ENCODE measurements around the gene ANGEL1. TPM values are rescaled to one million over a fixed set of nuclear protein-coding genes. Genes with fewer than 3 reads are reported as not detected.

ANGEL1 gene
- total RNA-seq = 10 to 100 TPM; 10.7 to 15.3 TPM

- Histone ChIP-seq H3K27me3 (no peaks in the 10 kb centered on the region), H3K4me3 (peak within 1 kb of the TSS; percentile 74), H3K36me3 (no peaks in the 10 kb centered on the region), H3K27ac (peak within 1 kb of the TSS; percentile 71), H3K9ac (ENCODE audit: low read depth in 2 of 2, low read length in 2 of 2) (peak within 1 kb of the TSS; percentile 84 to 85), H3K4me1 (no peaks in the 10 kb centered on the region), H3K9me3 (no peaks in the 10 kb centered on the region)
- TF ChIP-seq CTCF (IDR thresholded peaks at IDR 0.05) = no peak
- intact Hi-C loops (cut with DNase I) = no loop called here
- peak; percentile 95 for DNase-seq
Observed at GRCh38 chr14:76812422-76813383, at the start of gene ANGEL1. TSS of gene ANGEL1 (minus strand) at chr14:76812882. CDS start at chr14:76812827, 55 bp downstream.

- intact Hi-C loops (cut with DNase I) = loop anchor here (10.0 kb wide), 1 partner anchor 147 kb away; no protein-coding TSS in a partner anchor
- Histone ChIP-seq H3K4me1 (no peaks in the 10 kb centered on the region), H3K27me3 (no peaks in the 10 kb centered on the region)
Observed at GRCh38 chr14:76861574-76862255, 49.0 kb upstream of the ANGEL1 start.

GRCh38 chr14:76856769-76857168 lies 44.1 kb upstream of the ANGEL1 start:
- no peaks in the 10 kb centered on the region for H3K27me3 ChIP-seq
- H3K36me3 ChIP-seq = no peaks in the 10 kb centered on the region
- no peak overlapping the region for H3K27ac ChIP-seq
- no peaks in the 10 kb centered on the region for H3K4me1 ChIP-seq
- no peak for TF ChIP-seq CTCF (IDR thresholded peaks at IDR 0.05)
- no peak overlapping the region for H3K4me3 ChIP-seq
- DNase-seq = no peak
- H3K9me3 ChIP-seq = no peaks in the 10 kb centered on the region
- intact Hi-C loops (cut with DNase I) = no loop called here
- H3K9ac ChIP-seq (ENCODE audit: low read depth in 2 of 2, low read length in 2 of 2) = no peak overlapping the region

More at GRCh38 chr14:76861574-76862255, 49.0 kb upstream of the ANGEL1 start:
- Histone ChIP-seq H3K27ac (no peak overlapping the region), H3K36me3 (no peaks in the 10 kb centered on the region), H3K9ac (ENCODE audit: low read depth in 2 of 2, low read length in 2 of 2) (no peak overlapping the region), H3K9me3 (no peaks in the 10 kb centered on the region), H3K4me3 (no peak overlapping the region)
- no peak for DNase-seq
- no peak for TF ChIP-seq CTCF (IDR thresholded peaks at IDR 0.05)

GRCh38 chr14:76855066-76855465 lies 42.4 kb upstream of the ANGEL1 start:
- no peak overlapping the region for H3K27ac ChIP-seq
- intact Hi-C loops (cut with DNase I) = no loop called here
- no peak for TF ChIP-seq CTCF (IDR thresholded peaks at IDR 0.05)
- no peaks in the 10 kb centered on the region for H3K36me3 ChIP-seq
- H3K9me3 ChIP-seq = no peaks in the 10 kb centered on the region
- H3K4me3 ChIP-seq = no peak overlapping the region
- no peaks in the 10 kb centered on the region for H3K27me3 ChIP-seq
- no peak for DNase-seq
- H3K4me1 ChIP-seq = no peaks in the 10 kb centered on the region
- no peak overlapping the region for H3K9ac ChIP-seq (ENCODE audit: low read depth in 2 of 2, low read length in 2 of 2)

GRCh38 chr14:76848879-76849278 lies 36.2 kb upstream of the ANGEL1 start:
- no peak for TF ChIP-seq CTCF (IDR thresholded peaks at IDR 0.05)
- Histone ChIP-seq H3K4me1 (no peaks in the 10 kb centered on the region), H3K27me3 (no peaks in the 10 kb centered on the region), H3K36me3 (no peaks in the 10 kb centered on the region), H3K9ac (ENCODE audit: low read depth in 2 of 2, low read length in 2 of 2) (no peak overlapping the region), H3K27ac (no peak overlapping the region), H3K4me3 (no peak overlapping the region), H3K9me3 (no peaks in the 10 kb centered on the region)
- intact Hi-C loops (cut with DNase I) = no loop called here
- no peak for DNase-seq
